GM12878 (cell line): ENCODE results near the gene ADAMTSL5. TPM values are rescaled to one million over a fixed set of nuclear protein-coding genes. Genes with fewer than 3 reads are reported as not detected.

ENCODE experiments used
- ATAC-seq: fragments of 200-7000 bp; cut with Tn5 transposase; 3 replicates; pipeline ENCODE4 v1.9.1; 2020; ENCODE audit warnings: mild to moderate bottlenecking, moderate library complexity
- BruUV-seq: library from RNA; stranded (reverse); fragments of 400-500 nt; replicated peaks from 2 replicates; lab custom pipeline; 2021; lab: Mats Ljungman, UMichigan
- CTCF ChIA-PET: fragments of 300-600 bp; sonication (Branson Sonifier 250); formaldehyde crosslinking; extraction: SDS; loops from one replicate; lab custom pipeline; 2021; ENCODE audit warnings: inconsistent platforms; lab: Yijun Ruan, JAX
- POLR2A ChIA-PET: fragments of 350-600 bp; formaldehyde crosslinking; extraction: SDS; loops from one replicate; lab custom pipeline; 2021; ENCODE audit warnings: inconsistent platforms; lab: Charles Lee
- RAD21 ChIA-PET: fragments of 300-600 bp; sonication (Branson Sonifier 250); formaldehyde crosslinking; loops from one replicate; lab custom pipeline; 2023; ENCODE audit warnings: antibody characterized with exemption; ENCODE audit not compliant: unreplicated experiment; lab: Charles Lee
- SMC1A ChIA-PET: fragments of 300-600 bp; sonication (Branson Sonifier 250); formaldehyde crosslinking; loops from one replicate; lab custom pipeline; 2023; ENCODE audit not compliant: unreplicated experiment, uncharacterized antibody; lab: Charles Lee
- DNase-seq: peaks from one replicate; pipeline ENCODE4 v3.0.0-alpha.2; 2011; ENCODE audit warnings: low read depth, low spot score
- FAIRE-seq: peaks from 3 replicates; lab custom pipeline; 2011; peaks lifted over from hg19 to GRCh38; lab: Jason Lieb, UNC
- H2AFZ ChIP-seq: 2 replicates; pipeline ENCODE4 v1.6.0; 2011; ENCODE audit warnings: low read depth, low read length, control low read depth; ENCODE audit not compliant: control insufficient read depth
- H3K27ac ChIP-seq: 2 replicates; pipeline ENCODE4 v1.5.1; 2011; ENCODE audit warnings: control low read depth; ENCODE audit not compliant: control insufficient read depth, insufficient read depth
- H3K27me3 ChIP-seq, 2 experiments: replicated peaks in 1 of 2; 2 replicates each; pipeline versions ENCODE4 v1.6.0 to v1.6.1; 2011; ENCODE audit warnings: low read length in 1 of 2; ENCODE audit not compliant: control insufficient read depth in 2 of 2, insufficient read depth in 2 of 2
- H3K36me3 ChIP-seq, 2 experiments: 2 replicates each; pipeline ENCODE4 v1.5.1; 2011; ENCODE audit warnings: low read length in 1 of 2; ENCODE audit not compliant: control insufficient read depth in 2 of 2, insufficient read depth in 2 of 2
- H3K4me1 ChIP-seq: 2 replicates; pipeline ENCODE4 v1.6.1; 2011; ENCODE audit warnings: mild to moderate bottlenecking, low read length, moderate library complexity, mixed read lengths; ENCODE audit not compliant: control insufficient read depth, insufficient read depth
- H3K4me2 ChIP-seq: 2 replicates; pipeline ENCODE4 v1.6.0; 2011; ENCODE audit warnings: control low read depth; ENCODE audit not compliant: control insufficient read depth, insufficient read depth
- H3K4me3 ChIP-seq: fragments of 200-600 bp; sonication (generic); 2 replicates; pipeline ENCODE4 v1.5.1; 2016
- H3K79me2 ChIP-seq: 2 replicates; pipeline ENCODE4 v1.6.0; 2011; ENCODE audit warnings: low read length; ENCODE audit not compliant: control insufficient read depth, insufficient read depth
- H3K9ac ChIP-seq: 2 replicates; pipeline ENCODE4 v1.8.0; 2011; ENCODE audit warnings: low read length, control low read depth, mixed read lengths; ENCODE audit not compliant: control insufficient read depth, insufficient read depth
- H3K9me3 ChIP-seq: replicated peaks from 3 replicates; pipeline ENCODE4 v1.5.1; 2011; ENCODE audit warnings: mild to moderate bottlenecking, low read length; ENCODE audit not compliant: control insufficient read depth, insufficient read depth
- H4K20me1 ChIP-seq: 2 replicates; pipeline ENCODE4 v1.6.0; 2011; ENCODE audit not compliant: control insufficient read depth, insufficient read depth
- CEBPB ChIP-seq, 2 experiments: fragments of 150-350 bp in 1 of 2; IDR thresholded peaks; 2 replicates each; pipeline ENCODE4 v1.6.1; 2012 to 2014; ENCODE audit warnings: low read depth in 2 of 2, low read length in 2 of 2, borderline replicate concordance in 1 of 2, inconsistent platforms in 1 of 2
- EZH2 ChIP-seq: IDR thresholded peaks from 2 replicates; pipeline ENCODE4 v1.6.1; 2012; ENCODE audit warnings: low read depth, mild to moderate bottlenecking, control low read depth, inconsistent platforms, low read length, borderline replicate concordance; ENCODE audit not compliant: control insufficient read depth
- HDAC6 ChIP-seq: fragments of 200-600 bp; sonication (generic); IDR thresholded peaks from one replicate; pipeline ENCODE4 v1.8.0; 2017; ENCODE audit warnings: antibody characterized with exemption; ENCODE audit not compliant: unreplicated experiment
- ZBED1 ChIP-seq: IDR thresholded peaks from 2 replicates; pipeline ENCODE4 v1.6.1; 2016; ENCODE audit warnings: borderline replicate concordance
- WGBS: methylation state at CpG from one replicate; pipeline ENCODE4 v1.1.6; 2016; ENCODE audit warnings: low lambda C conversion rate; ENCODE audit not compliant: insufficient replicate concordance, insufficient coverage; ENCODE audit errors: missing lambda C conversion rate; 5-methylcytosine and 5-hydroxymethylcytosine counted together
- in situ Hi-C: fragments of 300-500 bp; cut with MboI; formaldehyde crosslinking; loops from 9 replicates; pipeline ENCODE4 v1.14.3; 2018; ENCODE audit warnings: mixed read lengths
- intact Hi-C: fragments of 100-400 bp; cut with micrococcal nuclease; formaldehyde crosslinking; loops from one replicate; pipeline ENCODE4 v1.14.2; 2022; ENCODE audit not compliant: unreplicated experiment
- polyA plus RNA-seq, 11 experiments: library from polyadenylated mRNA; depleted of rRNA in 4 of 11; unstranded in 6 of 11; stranded (reverse) in 5 of 11; fragments of >200 nt; fragmentation: Nextera tagmentation in 4 of 11; fragmentation: Illumina TruSeq in 1 of 11; extraction: Ambion mirVana in 4 of 11; extraction: Trizol in 1 of 11; gene quantifications; 1 replicate in 1 of 11; 2 replicates in 10 of 11; pipeline versions ENCODE4 v1.2.1 to v1.2.3, GENCODE V29; 2011 to 2016; ENCODE audit warnings: inconsistent platforms in 2 of 11, missing spikeins in 2 of 11, low read depth in 1 of 11
- total RNA-seq, 4 experiments: library from RNA; depleted of rRNA in 3 of 4; stranded (reverse); fragments of >200 nt in 3 of 4; fragmentation: Illumina TruSeq in 1 of 4; extraction: Trizol in 1 of 4; gene quantifications; 2 replicates each; pipeline versions ENCODE4 v1.2.1 to v1.2.3, GENCODE V29; 2013 to 2021
- TF ChIP-seq, protein P1 (sequence below): IDR thresholded peaks from 2 replicates; pipeline ENCODE4 v1.6.1; 2012; ENCODE audit warnings: low read depth, low read length, improper control_type of control experiment

Gene ADAMTSL5
- total and polyA plus RNA-seq, 10 of the 15 experiments (the other 5 are each of a cell fraction or from before 2014, with no cell fraction given): 0.04 to 0.83 (median 0.32) TPM; not detected in 4

DNA sequence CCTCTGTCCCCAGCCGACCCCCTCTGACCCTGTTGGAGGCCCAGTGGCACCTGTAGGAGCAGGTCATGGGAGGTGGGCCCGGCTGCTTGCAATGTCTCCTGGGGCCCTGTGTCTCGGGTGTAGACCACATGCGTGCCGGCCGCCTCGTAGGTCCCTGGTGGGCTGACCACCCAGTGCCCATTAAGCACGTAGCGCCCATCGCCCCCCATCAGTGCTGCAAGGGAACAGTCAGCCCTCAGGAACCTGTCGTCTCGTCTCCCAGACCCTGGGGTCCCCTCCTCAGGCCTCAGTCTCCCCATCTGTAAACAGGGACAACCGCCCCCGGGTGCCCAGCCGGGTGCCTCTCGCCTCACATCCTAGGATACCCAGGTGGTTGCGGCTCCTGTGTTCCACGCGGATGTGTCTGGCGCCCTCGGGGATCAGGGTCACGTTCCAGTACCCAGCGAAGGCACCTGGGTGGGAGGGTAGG, 5.6 kb downstream of the ADAMTSL5 start:
- no peak overlapping the region for H3K4me3 ChIP-seq
- H3K4me2 ChIP-seq: no peak overlapping the region
- CTCF ChIA-PET: no interaction called here

More for the DNA sequence above, 5.6 kb downstream of the ADAMTSL5 start:
- TF ChIP-seq CEBPB (IDR thresholded peaks at IDR 0.05; ENCODE audit: borderline replicate concordance in 1 of 2, low read depth in 2 of 2, low read length in 2 of 2) (no peak), ZBED1 (no peak), HDAC6 (no peak), EZH2 (no peak)
- TF ChIP-seq, protein P1, sequence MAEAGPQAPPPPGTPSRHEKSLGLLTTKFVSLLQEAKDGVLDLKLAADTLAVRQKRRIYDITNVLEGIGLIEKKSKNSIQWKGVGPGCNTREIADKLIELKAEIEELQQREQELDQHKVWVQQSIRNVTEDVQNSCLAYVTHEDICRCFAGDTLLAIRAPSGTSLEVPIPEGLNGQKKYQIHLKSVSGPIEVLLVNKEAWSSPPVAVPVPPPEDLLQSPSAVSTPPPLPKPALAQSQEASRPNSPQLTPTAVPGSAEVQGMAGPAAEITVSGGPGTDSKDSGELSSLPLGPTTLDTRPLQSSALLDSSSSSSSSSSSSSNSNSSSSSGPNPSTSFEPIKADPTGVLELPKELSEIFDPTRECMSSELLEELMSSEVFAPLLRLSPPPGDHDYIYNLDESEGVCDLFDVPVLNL: no peak
- H3K27me3 ChIP-seq: no peaks in the 10 kb centered on the region; a peak in 2 of 4 replicates
- 74% methylated on average over 22 of the region's 23 CpGs for WGBS
- H3K9me3 ChIP-seq: no peaks in the 10 kb centered on the region; the same call in 2 of the 3 replicates
- ChIA-PET RAD21 (no interaction called here), POLR2A (no interaction called here), SMC1A (no interaction called here)
- FAIRE-seq: no peak
- H3K36me3 ChIP-seq: no peaks in the 10 kb centered on the region
- no peak for ATAC-seq
- intact Hi-C loops (no loop called here), in situ Hi-C loops (no loop called here)
- H3K79me2 ChIP-seq: no peaks in the 10 kb centered on the region
- H3K9ac ChIP-seq: no peak overlapping the region
- no peaks in the 10 kb centered on the region for H3K4me1 ChIP-seq
- H3K27ac ChIP-seq: no peak overlapping the region
- no peak for DNase-seq
- peak overlapping the region; percentile 7; the same call in 1 of the 2 replicates for H2AFZ ChIP-seq
- no peaks in the 10 kb centered on the region for H4K20me1 ChIP-seq
- BruUV-seq: no TSS peak
